IMR-90 (cell line): ENCODE results near the gene RIC3. TPM values are rescaled to one million over a fixed set of nuclear protein-coding genes. Genes with fewer than 3 reads are reported as not detected.

ENCODE experiments used
- ATAC-seq: fragments of 200-7000 bp; cut with Tn5 transposase; 2 replicates; pipeline ENCODE4 v1.9.1; 2020; ENCODE audit warnings: low read depth, mild to moderate bottlenecking, moderate library complexity
- BruUV-seq: library from RNA; stranded (reverse); fragments of 400-500 nt; replicated peaks from 2 replicates; lab custom pipeline; 2021; lab: Mats Ljungman, UMichigan
- CTCF ChIA-PET: fragments of 300-600 bp; formaldehyde crosslinking; extraction: SDS; loops from one replicate; lab custom pipeline; 2021; ENCODE audit warnings: antibody characterized with exemption; lab: Yijun Ruan, JAX
- POLR2A ChIA-PET: fragments of 300-600 bp; sonication (Branson Sonifier 250); formaldehyde crosslinking; loops from one replicate; lab custom pipeline; 2022; ENCODE audit warnings: antibody characterized with exemption; ENCODE audit not compliant: unreplicated experiment; lab: Charles Lee
- DNase-seq: peaks from one replicate; pipeline ENCODE4 v3.0.0; 2013
- H2AFZ ChIP-seq: replicated peaks from 2 replicates; pipeline ENCODE3; 2013; ENCODE audit warnings: low read length, mild to moderate bottlenecking; ENCODE audit not compliant: poor library complexity
- H2AK5ac ChIP-seq: 2 replicates; pipeline ENCODE4 v1.6.1; 2013; ENCODE audit warnings: low read depth, low read length, inconsistent platforms
- H2AK9ac ChIP-seq: replicated peaks from 2 replicates; pipeline ENCODE3; 2013; ENCODE audit warnings: mild to moderate bottlenecking, low read depth, low read length, moderate library complexity; ENCODE audit not compliant: poor library complexity
- H2BK120ac ChIP-seq: 2 replicates; pipeline ENCODE4 v1.6.1; 2013; ENCODE audit warnings: low read depth, low read length, inconsistent platforms
- H2BK15ac ChIP-seq: 3 replicates; pipeline ENCODE4 v1.6.1; 2013; ENCODE audit warnings: low read depth, low read length, inconsistent platforms
- H2BK20ac ChIP-seq: 2 replicates; pipeline ENCODE4 v1.6.1; 2013; ENCODE audit warnings: low read depth, mild to moderate bottlenecking, inconsistent platforms, low read length, moderate library complexity
- H2BK5ac ChIP-seq: 2 replicates; pipeline ENCODE4 v1.6.1; 2013; ENCODE audit warnings: mild to moderate bottlenecking, low read depth, low read length, inconsistent platforms; ENCODE audit not compliant: poor library complexity, severe bottlenecking
- H3K14ac ChIP-seq: replicated peaks from 2 replicates; pipeline ENCODE4 v1.6.1; 2013; ENCODE audit warnings: low read depth, low read length, inconsistent platforms
- H3K18ac ChIP-seq: 2 replicates; pipeline ENCODE4 v1.6.1; 2013; ENCODE audit warnings: low read depth, low read length, control low read depth
- H3K23ac ChIP-seq: 2 replicates; pipeline ENCODE4 v1.6.1; 2013; ENCODE audit warnings: low read depth, low read length, inconsistent platforms
- H3K27ac ChIP-seq: 2 replicates; pipeline ENCODE4 v1.5.1; 2013; ENCODE audit warnings: mild to moderate bottlenecking, control low read depth, low read length; ENCODE audit not compliant: insufficient read depth
- H3K27me3 ChIP-seq: 2 replicates; pipeline ENCODE4 v1.6.1; 2013; ENCODE audit warnings: low read length; ENCODE audit not compliant: control insufficient read depth, insufficient read depth
- H3K36me3 ChIP-seq: 2 replicates; pipeline ENCODE4 v1.6.1; 2013; ENCODE audit warnings: low read length, mixed read lengths; ENCODE audit not compliant: control insufficient read depth, insufficient read depth
- H3K4ac ChIP-seq: 2 replicates; pipeline ENCODE4 v1.6.1; 2013; ENCODE audit warnings: low read depth, low read length, inconsistent platforms
- H3K4me1 ChIP-seq: 2 replicates; pipeline ENCODE4 v1.6.1; 2013; ENCODE audit warnings: low read length, mixed read lengths; ENCODE audit not compliant: control insufficient read depth, insufficient read depth
- H3K4me2 ChIP-seq: 2 replicates; pipeline ENCODE4 v1.6.1; 2013; ENCODE audit warnings: low read depth, mild to moderate bottlenecking, control low read depth, low read length, moderate library complexity
- H3K4me3 ChIP-seq: 2 replicates; pipeline ENCODE4 v1.5.1; 2013; ENCODE audit warnings: low read depth, mild to moderate bottlenecking, control low read depth, low read length, moderate library complexity; ENCODE audit not compliant: insufficient read depth
- H3K56ac ChIP-seq: 2 replicates; pipeline ENCODE4 v1.6.1; 2013; ENCODE audit warnings: low read length, inconsistent platforms; ENCODE audit not compliant: insufficient read depth; ENCODE audit errors: extremely low read depth
- H3K79me1 ChIP-seq, 2 experiments: 2 replicates each; pipeline ENCODE4 v1.6.1; 2013; ENCODE audit warnings: low read length in 2 of 2, inconsistent platforms in 1 of 2, low read depth in 1 of 2
- H3K9ac ChIP-seq: 2 replicates; pipeline ENCODE4 v1.6.1; 2013; ENCODE audit warnings: low read depth, low read length, control low read depth
- H3K9me1 ChIP-seq: 2 replicates; pipeline ENCODE4 v1.6.1; 2013; ENCODE audit warnings: low read length, inconsistent platforms; ENCODE audit not compliant: insufficient read depth
- H3K9me3 ChIP-seq: 2 replicates; pipeline ENCODE4 v1.6.1; 2013; ENCODE audit warnings: low read length; ENCODE audit not compliant: control insufficient read depth, insufficient read depth
- H4K20me1 ChIP-seq: 2 replicates; pipeline ENCODE4 v1.6.1; 2013; ENCODE audit warnings: low read length, inconsistent platforms; ENCODE audit not compliant: insufficient read depth
- H4K5ac ChIP-seq: 2 replicates; pipeline ENCODE4 v1.6.1; 2013; ENCODE audit warnings: mild to moderate bottlenecking, low read depth, low read length, control low read depth
- H4K8ac ChIP-seq, 2 experiments: 2 replicates each; pipeline ENCODE4 v1.6.1; 2013; ENCODE audit warnings: low read depth in 2 of 2, low read length in 2 of 2, control low read depth in 1 of 2, inconsistent platforms in 1 of 2
- H4K91ac ChIP-seq: 2 replicates; pipeline ENCODE4 v1.6.1; 2013; ENCODE audit warnings: low read depth, low read length, inconsistent platforms; ENCODE audit not compliant: insufficient read depth
- RAD21 ChIP-seq: IDR thresholded peaks from 2 replicates; pipeline ENCODE4 v1.6.1; 2012; ENCODE audit warnings: low read length, improper control_type of control experiment
- RCOR1 ChIP-seq: IDR thresholded peaks from 2 replicates; pipeline ENCODE4 v1.6.1; 2012; ENCODE audit warnings: mild to moderate bottlenecking, low read length, improper control_type of control experiment; ENCODE audit not compliant: insufficient replicate concordance
- RFX5 ChIP-seq: IDR thresholded peaks from 2 replicates; pipeline ENCODE4 v1.8.0; 2012; ENCODE audit warnings: low read depth, mild to moderate bottlenecking, low read length, moderate library complexity
- WGBS, 2 experiments: methylation state at CpG; one replicate each; pipeline versions ENCODE4 v1.1.5 to v1.1.7; 2013; ENCODE audit warnings: missing lambda C conversion rate in 2 of 2; ENCODE audit not compliant: insufficient read length in 1 of 2; ENCODE audit errors: extremely low coverage in 2 of 2; 5-methylcytosine and 5-hydroxymethylcytosine counted together
- dilution Hi-C: fragments of 300-500 bp; cut with HindIII; formaldehyde crosslinking; loops from one replicate; pipeline ENCODE4 v1.14.3; 2018; ENCODE audit warnings: low sequenced_read_pairs; ENCODE audit not compliant: unreplicated experiment
- in situ Hi-C: fragments of 300-500 bp; cut with MboI; formaldehyde crosslinking; loops from 3 replicates; pipeline ENCODE4 v1.14.3; 2019; ENCODE audit warnings: low sequenced_read_pairs, inconsistent platforms, mixed read lengths
- intact Hi-C: fragments of 100-400 bp; cut with micrococcal nuclease; formaldehyde crosslinking; loops from 2 replicates; pipeline ENCODE4 v1.10.0; 2022
- polyA plus RNA-seq, 3 experiments: library from polyadenylated mRNA; depleted of rRNA; stranded (reverse); fragments of >200 nt; gene quantifications; 2 replicates each; pipeline ENCODE4 v1.2.3, GENCODE V29; 2012; ENCODE audit warnings: low replicate concordance in 1 of 3
- total RNA-seq: library from RNA; depleted of rRNA; stranded (reverse); fragments of >200 nt; gene quantifications from 2 replicates; pipeline ENCODE4 v1.2.3, GENCODE V29; 2012

The RIC3 gene
- total and polyA plus RNA-seq, 2 of the 4 experiments (the other 2 are of a cell fraction) = not detected

DNA sequence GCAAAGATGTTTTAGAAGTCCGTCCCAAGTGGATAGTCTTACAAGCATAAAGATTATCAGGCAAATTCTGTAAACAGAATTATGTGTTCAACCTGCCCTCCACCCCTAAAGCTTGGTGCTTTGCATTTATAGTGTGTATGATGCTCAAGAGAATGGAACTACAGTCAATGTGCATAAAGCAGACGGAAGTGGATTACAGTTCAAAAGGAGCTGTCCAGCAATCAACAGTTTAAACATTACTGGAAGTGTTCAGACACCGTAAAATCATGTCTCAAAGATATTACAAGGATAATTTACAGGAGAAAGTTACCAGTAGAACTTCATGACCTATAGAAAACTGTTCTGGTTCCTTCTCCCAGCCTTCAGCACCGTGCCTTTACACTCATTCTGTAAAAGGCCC is 1.0 kb downstream of the RIC3 start:
- no peak overlapping the region for H3K4ac ChIP-seq
- no peak overlapping the region for H2AK5ac ChIP-seq
- no peak overlapping the region for H4K8ac ChIP-seq
- WGBS, 2 experiments = no CpG with 5 or more reads among the region's 4 CpGs
- no TSS peak for BruUV-seq
- no peak overlapping the region for H4K91ac ChIP-seq
- H2AK9ac ChIP-seq = no peak overlapping the region
- H3K9ac ChIP-seq = no peak overlapping the region
- peaks cover 4% of the 10 kb centered on the region; the same call in 1 of the 2 replicates for H3K9me3 ChIP-seq
- no peaks in the 10 kb centered on the region for H3K9me1 ChIP-seq
- no peak overlapping the region for H3K4me2 ChIP-seq
- no peak overlapping the region for H2BK120ac ChIP-seq
- DNase-seq (peak; percentile 11), ATAC-seq (no peak)
- no peaks in the 10 kb centered on the region for H3K36me3 ChIP-seq
- H3K27me3 ChIP-seq = peaks cover 14% of the 10 kb centered on the region
- no peak overlapping the region for H2BK20ac ChIP-seq
- no peak overlapping the region for H3K56ac ChIP-seq
- in situ Hi-C loops = no loop called here
- H3K4me1 ChIP-seq = no peaks in the 10 kb centered on the region
- no peak overlapping the region for H3K23ac ChIP-seq
- intact Hi-C loops = no loop called here
- H3K14ac ChIP-seq = no peak overlapping the region
- H4K5ac ChIP-seq = no peak overlapping the region
- POLR2A ChIA-PET = no interaction called here
- no peak overlapping the region for H3K18ac ChIP-seq
- dilution Hi-C loops = no loop called here
- CTCF ChIA-PET = no interaction called here
- TF ChIP-seq RCOR1 (no peak), RFX5 (no peak), RAD21 (no peak)
- no peak overlapping the region for H2BK5ac ChIP-seq
- H2BK15ac ChIP-seq = no peak overlapping the region
- no peak overlapping the region for H2AFZ ChIP-seq
- no peaks in the 10 kb centered on the region for H3K79me1 ChIP-seq
- H4K20me1 ChIP-seq = no peaks in the 10 kb centered on the region
- H3K4me3 ChIP-seq = no peak overlapping the region
- H3K27ac ChIP-seq = no peak overlapping the region
